ENCODE measurements around the gene DPP9.

The DPP9 gene

DNA sequence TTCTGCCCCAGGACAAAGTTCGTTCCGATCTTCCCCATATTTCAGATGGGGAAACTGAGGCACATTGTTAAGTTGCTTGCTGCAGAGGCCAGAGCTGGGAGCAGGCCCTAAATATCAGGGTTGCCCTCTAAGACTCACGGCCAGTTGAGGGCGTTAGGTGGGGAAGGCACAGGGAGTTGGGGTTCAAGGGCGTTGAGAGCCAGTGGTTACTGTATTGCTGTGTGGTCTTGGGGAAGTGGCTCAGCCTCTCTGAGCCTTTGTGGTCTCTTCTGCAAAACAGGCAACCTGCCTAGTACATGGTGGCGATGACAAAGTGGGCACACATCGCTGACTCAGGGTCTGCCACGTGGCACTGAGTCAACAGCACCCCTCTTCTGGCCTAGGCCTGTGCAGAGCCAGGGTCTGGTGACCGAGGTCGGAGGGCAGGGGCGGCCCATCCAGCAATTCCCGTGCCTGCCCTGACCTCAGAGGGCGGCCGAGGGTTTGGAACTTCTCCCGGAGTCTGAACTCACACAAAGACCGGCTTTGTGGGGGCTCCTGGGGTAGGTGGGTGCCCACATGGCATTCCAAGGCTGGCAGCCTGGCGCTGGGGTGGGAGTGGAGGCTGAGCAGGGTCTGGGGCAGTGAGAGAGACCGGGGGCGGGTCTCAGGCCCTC lies 74.1 kb downstream of the DPP9 start:
- no peak overlapping the region for H3K4me3 ChIP-seq (replicated peaks; ENCODE audit: insufficient read depth, low read length)
- no peak for DNase-seq (ENCODE audit: low read depth in 1 of 2, low spot score in 1 of 2)
- H3K27ac ChIP-seq (replicated peaks): no peak overlapping the region
- TF ChIP-seq GABPA (IDR thresholded peaks at IDR 0.05; ENCODE audit: low read depth): no peak
- TF ChIP-seq POLR2AphosphoS5 (IDR thresholded peaks at IDR 0.05; ENCODE audit: low read depth): no peak
- TF ChIP-seq CTCF (IDR thresholded peaks at IDR 0.05; ENCODE audit: insufficient read depth, low read length): no peak
- no peak for TF ChIP-seq REST (IDR thresholded peaks at IDR 0.05; ENCODE audit: insufficient replicate concordance, low read depth)
- no peak for TF ChIP-seq SPI1 (IDR thresholded peaks at IDR 0.05; ENCODE audit: borderline replicate concordance, low read depth)
- no peaks in the 10 kb centered on the region for H3K27me3 ChIP-seq (ENCODE audit: insufficient read depth, poor library complexity, severe bottlenecking)

GRCh38 chr19:4647676-4648644 lies 75.7 kb downstream of the DPP9 start:
- Histone ChIP-seq H3K27me3 (ENCODE audit: insufficient read depth, poor library complexity, severe bottlenecking) (no peaks in the 10 kb centered on the region), H3K27ac (replicated peaks) (no peak overlapping the region), H3K4me3 (replicated peaks; ENCODE audit: insufficient read depth, low read length) (no peak overlapping the region)
- TF ChIP-seq POLR2AphosphoS5 (IDR thresholded peaks at IDR 0.05; ENCODE audit: low read depth) (no peak), SPI1 (IDR thresholded peaks at IDR 0.05; ENCODE audit: borderline replicate concordance, low read depth) (no peak), GABPA (IDR thresholded peaks at IDR 0.05; ENCODE audit: low read depth) (no peak), REST (IDR thresholded peaks at IDR 0.05; ENCODE audit: insufficient replicate concordance, low read depth) (no peak), CTCF (IDR thresholded peaks at IDR 0.05; ENCODE audit: insufficient read depth, low read length) (no peak)
- no peak for DNase-seq (ENCODE audit: low read depth in 1 of 2, low spot score in 1 of 2)

- no peak for DNase-seq (ENCODE audit: low read depth in 1 of 2, low spot score in 1 of 2)
- Histone ChIP-seq H3K27me3 (ENCODE audit: insufficient read depth, poor library complexity, severe bottlenecking) (no peaks in the 10 kb centered on the region), H3K4me3 (replicated peaks; ENCODE audit: insufficient read depth, low read length) (no peak overlapping the region), H3K27ac (replicated peaks) (no peak overlapping the region)
- no peak for TF ChIP-seq CTCF (IDR thresholded peaks at IDR 0.05; ENCODE audit: insufficient read depth, low read length)
- TF ChIP-seq REST (IDR thresholded peaks at IDR 0.05; ENCODE audit: insufficient replicate concordance, low read depth): no peak
- TF ChIP-seq GABPA (IDR thresholded peaks at IDR 0.05; ENCODE audit: low read depth): no peak
- no peak for TF ChIP-seq POLR2AphosphoS5 (IDR thresholded peaks at IDR 0.05; ENCODE audit: low read depth)
- TF ChIP-seq SPI1 (IDR thresholded peaks at IDR 0.05; ENCODE audit: borderline replicate concordance, low read depth): no peak
Measured at GRCh38 chr19:4645718-4646117, 77.9 kb downstream of the DPP9 start.

Measured in HL-60 (cell line).